Stimulated activated CD4-positive, alpha-beta T cell treated with anti-CD3 and anti-CD28 coated beads, Interleukin-1b, Interleukin-23, amount 100 ng/mL, for 4 hours (primary cell): ENCODE measurements around the gene GLRX3.

ENCODE experiments used
- DNase-seq, 2 donors: peaks; one replicate each; pipeline ENCODE4 v3.0.0-alpha.2; 2020; ENCODE audit warnings: low read depth in 2 of 2

Gene GLRX3

DNA sequence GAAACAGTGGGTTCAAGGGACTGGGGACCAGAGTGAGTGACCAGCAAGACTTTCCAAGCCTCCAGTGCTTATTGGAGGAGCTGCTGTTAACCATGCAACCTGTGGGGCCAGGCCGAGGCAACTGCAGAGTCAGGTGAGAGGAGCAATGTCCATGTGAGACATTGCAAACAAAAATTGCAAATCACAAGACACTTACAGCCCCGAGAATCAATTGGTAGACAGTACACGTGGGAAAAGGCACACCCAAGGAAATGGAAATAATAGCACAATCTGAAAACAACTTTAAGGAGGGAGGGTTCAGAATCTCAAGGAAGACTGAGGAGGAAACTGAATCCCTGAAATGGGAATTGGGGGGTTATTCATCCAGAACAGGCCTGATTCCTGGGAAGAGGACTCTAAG lies 72.6 kb downstream of the GLRX3 start:
- DNase-seq: no peak

DNA sequence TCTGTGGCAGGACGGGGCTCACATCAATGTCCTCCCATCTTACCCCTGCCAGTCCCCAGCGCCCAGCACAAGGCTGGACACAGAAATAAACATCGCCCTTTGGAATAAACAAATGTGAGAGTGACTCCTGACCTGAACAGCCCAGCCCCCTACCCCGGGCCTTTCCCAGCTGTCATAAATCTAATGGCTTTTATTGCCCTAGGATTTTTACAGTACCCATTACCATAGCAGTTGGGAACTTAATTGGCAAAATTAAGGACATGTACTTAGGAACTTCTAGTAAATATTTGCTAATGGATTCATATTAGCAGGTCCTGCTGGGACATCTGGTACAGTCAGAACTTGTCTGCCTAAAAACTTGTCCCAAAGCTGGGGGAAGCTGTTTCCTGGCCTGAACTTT lies 76.6 kb downstream of the GLRX3 start:
- no peak for DNase-seq

DNA sequence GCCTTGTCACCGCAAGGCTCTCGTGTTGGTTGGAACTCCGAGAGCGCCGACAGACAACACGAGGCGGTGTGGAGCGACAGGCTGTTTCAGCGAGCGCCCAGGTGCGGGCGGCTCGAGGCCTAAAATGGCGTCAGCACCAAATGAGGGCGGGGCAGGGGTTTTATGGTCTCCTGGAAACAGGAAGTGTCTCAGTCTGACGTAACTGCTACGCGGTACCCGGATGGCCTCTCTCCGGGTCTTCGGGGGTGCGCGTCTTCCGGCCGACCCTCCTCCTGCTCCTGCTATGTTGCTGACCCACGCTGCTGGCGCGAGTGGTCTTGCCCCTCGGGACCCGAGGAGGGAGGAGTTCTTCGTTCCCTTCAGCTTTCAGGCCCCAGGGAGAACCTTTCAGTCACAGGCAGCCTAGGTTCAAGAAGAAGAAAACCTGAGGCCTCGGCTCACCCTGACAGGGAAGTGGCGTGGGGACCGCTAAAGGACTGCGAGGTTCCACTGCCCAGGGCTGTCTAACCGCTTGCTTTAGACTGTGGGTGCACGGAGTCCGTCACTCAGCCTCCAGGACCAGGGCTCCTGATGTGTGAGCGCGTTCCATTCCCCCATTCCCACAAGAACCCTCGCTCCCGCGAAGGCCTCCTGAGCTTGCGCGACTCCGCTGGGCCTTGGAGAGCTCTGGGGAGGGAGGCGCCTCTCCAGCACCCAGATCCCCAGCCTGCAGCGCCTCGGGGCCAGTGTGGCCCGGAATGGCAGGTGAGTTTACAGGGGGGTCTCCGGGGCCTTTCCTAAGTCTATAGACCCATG lies 77.3 kb downstream of the GLRX3 start:
- DNase-seq: no peak

DNA sequence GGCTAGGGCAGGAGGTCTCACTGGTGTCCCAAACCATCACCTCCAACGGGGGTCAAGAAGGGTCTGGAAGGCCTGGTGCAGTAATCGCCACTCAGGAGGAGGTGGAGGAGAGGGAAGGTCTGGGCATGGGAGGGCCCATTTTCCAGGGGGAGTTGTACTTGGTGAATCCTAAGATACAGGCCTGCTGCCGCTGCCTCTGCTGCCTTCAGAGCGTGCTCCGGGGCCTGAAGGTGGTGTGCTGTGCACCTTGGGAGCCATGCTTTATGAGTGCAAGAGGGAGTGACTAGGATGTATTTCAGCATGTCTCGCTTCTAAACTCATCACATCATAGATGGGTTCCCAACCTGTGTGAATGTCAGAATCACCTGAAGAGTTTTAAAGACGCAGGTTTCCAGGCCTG lies 78.2 kb downstream of the GLRX3 start:
- DNase-seq: no peak

DNA sequence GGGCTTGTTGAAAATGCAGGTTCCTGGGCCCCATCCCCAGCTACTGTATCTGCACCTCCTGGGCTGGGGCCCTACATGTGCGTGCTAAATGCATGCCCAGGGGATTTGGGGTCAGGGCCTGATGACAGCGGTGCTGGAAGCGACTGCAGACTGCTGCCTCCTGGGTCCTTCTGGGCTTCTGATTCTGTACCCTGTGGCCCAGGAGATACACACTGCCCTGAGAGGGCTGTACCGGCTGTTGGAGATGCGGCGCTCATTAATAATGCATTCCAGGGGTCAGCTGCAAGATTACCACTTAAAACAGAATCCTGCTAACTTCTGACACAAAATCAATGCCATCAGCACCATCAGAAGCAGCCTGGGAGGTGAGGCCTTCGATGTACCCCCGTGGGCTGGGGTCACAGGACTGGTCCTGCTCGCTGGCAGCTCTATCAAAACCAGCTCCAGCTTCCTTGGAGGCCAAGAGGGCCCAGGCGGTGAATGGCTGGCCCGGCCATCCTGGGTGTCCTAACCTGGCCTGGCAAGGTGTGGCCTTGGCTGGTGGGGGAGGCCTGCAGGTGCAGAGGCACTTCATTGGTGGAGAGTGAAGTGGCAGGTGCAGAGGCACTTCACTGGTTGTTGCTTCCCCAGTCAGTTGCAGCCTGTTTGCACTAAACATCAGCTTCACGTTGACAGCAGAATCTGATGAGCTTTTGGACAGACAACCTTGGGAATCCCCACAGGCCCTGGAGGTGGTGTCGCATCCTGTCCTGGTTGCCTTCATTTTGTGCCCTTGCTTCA lies 79.2 kb downstream of the GLRX3 start:
- DNase-seq: no peak

DNA sequence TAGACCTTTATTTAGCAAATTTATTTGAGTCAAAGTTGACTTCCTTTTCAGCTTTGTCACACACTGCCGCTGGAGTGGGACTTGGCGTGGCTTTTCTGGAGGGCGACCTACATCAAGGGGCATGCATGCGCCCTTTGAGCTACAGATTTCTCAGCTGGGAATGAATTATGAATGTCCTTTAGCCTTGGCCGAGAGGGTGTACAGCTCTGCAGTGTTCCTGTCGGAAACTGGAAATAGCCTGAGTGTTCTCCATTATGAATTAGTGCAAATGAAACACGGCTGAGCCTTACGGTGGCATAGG lies 79.7 kb downstream of the GLRX3 start:
- no peak for DNase-seq

DNA sequence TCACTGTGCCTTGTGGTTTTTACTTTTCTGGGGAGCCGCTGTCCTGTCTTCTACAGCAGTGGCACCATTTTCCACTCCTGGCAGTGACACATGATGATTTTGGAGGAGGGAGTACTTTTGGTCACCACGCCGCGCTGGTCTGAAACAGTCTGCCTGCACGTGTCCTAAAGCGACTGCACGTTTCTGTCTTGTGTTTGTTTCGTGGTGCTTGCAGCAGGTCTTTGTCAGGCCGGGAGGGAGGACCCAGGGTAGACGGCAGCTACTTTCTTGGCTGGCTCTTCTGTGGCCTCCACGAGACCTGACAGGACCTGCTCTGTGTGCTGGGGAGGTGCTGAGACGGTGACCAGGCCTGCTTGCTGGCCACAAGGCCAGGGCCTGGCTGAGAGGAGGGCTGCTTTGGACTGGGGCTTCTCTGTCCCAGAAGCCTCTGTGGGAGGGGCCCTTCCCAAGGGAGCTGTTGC lies 82.0 kb downstream of the GLRX3 start:
- DNase-seq: no peak

DNA sequence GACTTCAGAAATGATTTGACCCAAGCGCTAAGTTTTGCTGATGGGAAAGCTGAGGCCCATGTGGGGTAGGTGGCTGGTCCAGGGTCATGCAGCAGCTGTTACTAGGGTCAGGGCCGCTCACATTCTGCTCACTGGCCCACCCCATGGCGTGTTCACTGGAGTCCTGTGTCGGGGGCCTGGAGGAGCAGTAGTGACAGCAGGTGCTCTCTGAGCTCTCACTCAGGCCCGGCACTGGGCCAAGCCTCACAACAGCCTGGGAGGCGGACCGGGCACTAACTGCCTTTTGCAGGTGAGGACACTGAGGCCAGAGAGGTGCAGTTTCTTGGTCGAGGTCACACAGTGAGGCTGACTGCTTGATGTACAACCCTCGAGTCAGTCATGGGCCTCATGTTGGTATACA lies 82.7 kb downstream of the GLRX3 start:
- DNase-seq: no peak

DNA sequence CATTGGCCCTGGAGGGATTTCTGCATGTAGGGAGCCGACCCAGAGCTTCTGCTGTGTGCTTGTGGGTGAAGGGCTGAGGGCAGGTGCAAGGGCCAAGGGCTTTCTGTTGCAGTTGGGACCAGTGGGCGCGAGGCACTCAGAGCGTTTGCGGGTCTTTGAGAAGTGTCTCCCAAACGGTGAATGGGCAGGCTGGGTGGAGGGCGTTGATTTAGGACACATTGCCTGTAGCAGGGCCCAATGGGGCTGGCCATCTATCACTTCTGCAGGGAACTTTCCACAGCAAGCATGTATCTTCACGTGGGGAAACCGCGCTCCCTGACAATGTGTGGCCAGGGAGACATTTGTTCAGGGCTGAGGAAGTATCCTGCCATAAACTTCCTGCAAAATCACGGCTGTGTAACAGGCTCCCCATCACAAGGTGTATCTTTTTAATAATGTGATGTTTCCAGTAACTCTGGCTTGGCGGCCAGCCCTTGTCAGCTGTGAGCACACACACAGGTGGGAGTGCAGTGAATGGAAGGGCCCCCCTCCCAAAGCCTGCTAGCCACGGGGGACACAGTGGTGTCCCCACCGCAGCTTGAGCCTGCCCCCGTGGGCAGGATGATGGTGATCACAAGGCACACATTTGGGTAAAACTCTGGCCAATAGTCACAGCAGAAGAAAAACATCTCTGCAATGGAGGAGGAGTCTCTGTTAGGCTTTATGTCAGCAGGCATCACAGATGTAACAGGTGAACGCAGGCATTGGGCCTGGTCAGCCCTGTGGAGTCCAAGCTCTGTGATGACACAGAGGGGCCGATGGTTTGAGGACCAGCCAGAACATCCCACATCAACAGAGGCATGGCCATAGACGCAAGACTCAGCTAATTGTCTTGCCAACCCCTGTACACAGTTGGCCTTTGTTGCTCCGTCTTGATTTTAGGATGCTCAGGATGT lies 84.3 kb downstream of the GLRX3 start:
- DNase-seq: no peak

DNA sequence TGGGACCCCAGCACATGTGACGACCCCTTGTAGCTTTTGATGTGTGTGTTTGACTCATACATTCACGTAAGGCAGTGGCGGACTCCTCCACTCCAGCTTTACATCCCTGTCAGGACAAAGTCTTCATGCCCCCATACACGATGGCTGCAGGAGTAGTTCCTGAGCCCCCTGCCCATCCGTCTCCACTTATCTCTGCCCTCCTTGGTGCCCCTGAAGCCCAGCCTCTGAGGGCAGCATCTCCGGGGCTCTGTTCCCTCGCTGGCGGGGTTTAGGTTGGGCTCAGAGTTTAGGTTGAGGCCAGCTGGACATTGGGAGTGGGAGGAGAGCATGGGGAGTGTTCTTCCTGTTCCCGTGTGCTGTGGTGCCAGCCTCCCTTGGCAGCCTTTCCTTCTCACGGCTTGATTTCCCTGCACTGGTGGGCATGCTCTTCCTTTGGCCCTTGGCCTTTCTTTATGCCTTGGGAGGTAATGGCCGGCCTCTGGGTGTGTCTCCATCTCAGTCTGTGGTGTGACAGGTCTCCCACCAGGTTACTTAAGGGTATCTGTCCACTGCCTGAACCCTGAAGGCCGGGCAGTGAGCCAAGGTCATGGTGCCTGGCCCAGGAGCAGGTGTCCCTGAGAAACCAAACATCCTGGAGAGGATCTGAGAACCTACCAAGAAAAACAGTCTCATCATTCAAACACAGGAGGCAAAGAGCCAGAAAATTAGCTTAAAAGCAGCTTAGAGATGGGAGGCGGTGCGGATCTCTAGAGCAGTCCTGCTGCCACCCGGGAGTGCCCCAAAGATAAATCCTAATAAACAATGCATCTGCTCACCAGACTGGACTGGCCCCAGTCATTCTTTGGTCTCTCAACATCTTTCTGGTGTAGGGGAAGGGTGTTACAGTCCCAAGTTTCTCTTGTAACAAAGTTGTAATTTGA lies 85.5 kb downstream of the GLRX3 start:
- DNase-seq: no peak

DNA sequence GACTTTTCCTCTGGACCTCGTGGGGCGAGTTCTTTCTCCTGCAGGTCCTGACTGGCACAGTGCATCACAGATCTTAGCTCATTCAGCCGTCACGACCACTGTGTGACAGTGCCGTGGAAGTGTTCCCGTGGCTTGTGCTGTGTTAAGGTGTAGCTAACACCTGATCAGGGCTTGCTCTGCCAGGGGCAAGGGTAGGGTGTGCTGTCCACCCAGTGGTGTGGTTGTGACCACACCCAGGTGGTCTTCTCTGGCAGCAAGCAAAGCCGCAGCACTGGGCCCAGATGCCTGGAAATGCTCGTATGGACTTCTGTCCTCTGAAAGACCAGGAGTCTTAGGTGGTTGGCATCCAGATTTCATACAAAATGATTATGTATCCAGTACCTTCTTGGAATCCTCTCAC lies 86.2 kb downstream of the GLRX3 start:
- no peak for DNase-seq

DNA sequence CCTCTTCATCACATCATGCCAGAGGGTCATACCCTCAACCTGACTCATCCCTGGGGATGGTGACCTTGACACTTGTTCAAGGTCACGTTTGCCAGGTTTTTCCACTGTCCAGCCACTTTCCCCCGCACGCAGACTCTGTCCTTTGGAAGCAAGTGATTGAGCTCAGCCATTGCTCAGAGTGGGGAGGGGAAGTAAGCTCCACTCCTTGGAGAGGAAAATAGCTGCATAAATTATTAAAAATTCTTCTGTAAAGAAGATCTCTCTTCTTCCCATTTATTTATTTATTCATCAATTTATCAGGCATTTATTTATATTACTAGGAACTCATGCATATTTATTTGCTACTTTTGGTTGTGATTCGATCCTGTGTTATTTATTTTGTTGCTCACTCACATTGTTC lies 88.0 kb downstream of the GLRX3 start:
- DNase-seq: no peak

DNA sequence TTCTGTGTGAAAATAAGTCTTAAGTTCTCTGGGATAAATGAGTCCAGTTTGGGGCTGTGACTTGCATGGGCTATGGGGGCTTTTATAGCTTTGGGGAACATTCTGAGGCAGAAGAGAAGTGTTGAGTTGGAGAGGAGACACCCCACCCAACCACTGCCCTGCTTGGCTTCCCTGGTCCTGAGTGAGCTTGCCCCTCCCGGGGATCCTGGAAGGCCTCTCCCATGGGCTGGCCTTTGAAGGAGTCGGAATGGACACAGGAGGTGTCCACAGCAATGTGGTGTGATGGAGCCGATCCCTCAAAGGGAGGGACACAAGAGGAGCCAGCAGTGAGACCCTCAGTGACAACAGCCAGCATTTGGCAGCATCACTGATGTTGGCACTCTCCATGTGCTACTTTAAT lies 89.8 kb downstream of the GLRX3 start:
- DNase-seq: no peak

DNA sequence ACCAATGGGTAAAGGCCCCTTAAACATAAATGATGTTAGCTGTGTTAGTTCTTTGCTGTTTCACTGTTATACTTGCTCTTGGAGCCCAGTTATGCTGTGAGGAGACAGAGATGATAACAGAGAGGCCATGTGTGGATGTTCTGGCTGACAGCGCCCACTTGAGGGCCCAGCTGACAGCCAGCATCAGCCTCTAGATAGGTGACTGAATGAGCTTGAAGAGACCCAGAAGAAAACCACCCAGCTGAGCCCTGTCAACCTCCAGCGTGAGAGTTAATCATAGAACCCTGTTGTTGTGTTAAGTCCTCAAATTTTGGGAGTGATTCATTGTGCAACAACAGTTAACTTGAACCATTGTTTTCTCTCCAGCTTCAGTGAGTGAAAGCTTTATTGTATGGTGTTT lies 91.7 kb downstream of the GLRX3 start:
- DNase-seq: no peak
